ENCODE data around the gene CORIN. TPM values are rescaled to one million over a fixed set of nuclear protein-coding genes. Genes with fewer than 3 reads are reported as not detected.

The CORIN gene
- total and polyA plus RNA-seq, 2 of the 4 experiments (the other 2 are of a cell fraction), result 20.3 to 24.7 TPM

- no peak overlapping the region for H2BK15ac ChIP-seq (ENCODE audit: low read depth, low read length)
- H3K23ac ChIP-seq (ENCODE audit: low read depth, low read length), result no peak overlapping the region
- no peak overlapping the region for H3K14ac ChIP-seq (replicated peaks; ENCODE audit: low read depth, low read length)
- intact Hi-C loops (cut with micrococcal nuclease) (loop anchor here (1.0 kb wide), 2 partner anchors 151 to 248 kb away; no protein-coding TSS in a partner anchor), in situ Hi-C loops (cut with MboI; ENCODE audit: low sequenced_read_pairs) (loop anchor here (10.0 kb wide), 2 partner anchors 248 to 398 kb away; no protein-coding TSS in a partner anchor), dilution Hi-C loops (cut with HindIII; ENCODE audit: low sequenced_read_pairs, unreplicated experiment) (no loop called here)
- H4K8ac ChIP-seq (ENCODE audit: low read depth in 2 of 2, low read length in 2 of 2), result no peak overlapping the region
- no peak overlapping the region for H2BK120ac ChIP-seq (ENCODE audit: low read depth, low read length)
- no peak overlapping the region for H3K18ac ChIP-seq (ENCODE audit: low read depth, low read length)
- H4K5ac ChIP-seq (ENCODE audit: low read depth, low read length), result no peak overlapping the region
- H3K9me3 ChIP-seq (ENCODE audit: control insufficient read depth, insufficient read depth, low read length), result no peaks in the 10 kb centered on the region
- no peaks in the 10 kb centered on the region for H3K4me1 ChIP-seq (ENCODE audit: control insufficient read depth, insufficient read depth, low read length)
- H3K4me2 ChIP-seq (ENCODE audit: low read depth, low read length), result no peak overlapping the region
- BruUV-seq (replicated peaks), result no TSS peak
- no peaks in the 10 kb centered on the region for H3K9me1 ChIP-seq (ENCODE audit: insufficient read depth, low read length)
- ChIA-PET CTCF (interaction anchor here (0.9 to 4.2 kb wide), 5 partner anchors 11 to 150 kb away, joined by 3 to 14 read pairs (median 4); no protein-coding TSS in a partner anchor), POLR2A (ENCODE audit: unreplicated experiment) (no interaction called here)
- H3K4ac ChIP-seq (ENCODE audit: low read depth, low read length), result no peak overlapping the region
- no peak overlapping the region for H2AK5ac ChIP-seq (ENCODE audit: low read depth, low read length)
- peaks cover 10% of the 10 kb centered on the region for H3K27me3 ChIP-seq (ENCODE audit: control insufficient read depth, insufficient read depth, low read length)
- H4K20me1 ChIP-seq (ENCODE audit: insufficient read depth, low read length), result no peaks in the 10 kb centered on the region
- H2AFZ ChIP-seq (replicated peaks; ENCODE audit: low read length, poor library complexity), result no peak overlapping the region
- no peak overlapping the region for H3K9ac ChIP-seq (ENCODE audit: low read depth, low read length)
- ATAC-seq (ENCODE audit: low read depth) (peak; percentile 69), DNase-seq (peak; percentile 38)
- H3K27ac ChIP-seq (ENCODE audit: insufficient read depth, low read length), result no peak overlapping the region
- no CpG with 5 or more reads among the region's 9 CpGs for WGBS, 2 experiments (ENCODE audit: extremely low coverage in 2 of 2, insufficient read length in 1 of 2)
- no peak overlapping the region for H2AK9ac ChIP-seq (replicated peaks; ENCODE audit: low read depth, low read length, poor library complexity)
- H3K36me3 ChIP-seq (ENCODE audit: control insufficient read depth, insufficient read depth, low read length), result no peaks in the 10 kb centered on the region
- no peak overlapping the region for H2BK5ac ChIP-seq (ENCODE audit: low read depth, low read length, poor library complexity, severe bottlenecking)
- H3K79me1 ChIP-seq (ENCODE audit: low read depth in 1 of 2, low read length in 2 of 2), result no peaks in the 10 kb centered on the region
- H3K56ac ChIP-seq (ENCODE audit: extremely low read depth, insufficient read depth, low read length), result no peak overlapping the region
- no peak overlapping the region for H3K4me3 ChIP-seq (ENCODE audit: insufficient read depth, low read depth, low read length)
- TF ChIP-seq MAFK (IDR thresholded peaks at IDR 0.05; ENCODE audit: low read depth, low read length) (no peak), RCOR1 (IDR thresholded peaks at IDR 0.05; ENCODE audit: insufficient replicate concordance, low read length) (no peak), BHLHE40 (IDR thresholded peaks at IDR 0.05; ENCODE audit: low read depth, low read length) (no peak), ELK1 (IDR thresholded peaks at IDR 0.05; ENCODE audit: borderline replicate concordance, low read depth, low read length) (no peak), SMC3 (IDR thresholded peaks at IDR 0.05; ENCODE audit: low read depth, low read length) (peak; percentile 62), USF2 (IDR thresholded peaks at IDR 0.05; ENCODE audit: low read depth, low read length) (no peak), RFX5 (IDR thresholded peaks at IDR 0.05; ENCODE audit: low read depth, low read length) (no peak), FOS (IDR thresholded peaks at IDR 0.05; ENCODE audit: low read depth, low read length) (no peak), MXI1 (IDR thresholded peaks at IDR 0.05; ENCODE audit: borderline replicate concordance, low read depth, low read length) (no peak), CHD1 (IDR thresholded peaks at IDR 0.05; ENCODE audit: low read depth, low read length) (no peak), CEBPB (IDR thresholded peaks at IDR 0.05; ENCODE audit: low read depth, low read length) (no peak), MAZ (IDR thresholded peaks at IDR 0.05; ENCODE audit: borderline replicate concordance, low read depth, low read length) (no peak), NFE2L2 (IDR thresholded peaks at IDR 0.05; ENCODE audit: low read depth, low read length) (no peak), POLR2A (IDR thresholded peaks at IDR 0.05; ENCODE audit: low read depth, low read length) (no peak), RAD21 (IDR thresholded peaks at IDR 0.05; ENCODE audit: low read length) (peak; percentile 68), CTCF (conservative IDR thresholded peaks at IDR 0.05; ENCODE audit: low read depth, low read length) (peak; percentile 71)
- no peak overlapping the region for H2BK20ac ChIP-seq (ENCODE audit: low read depth, low read length)
- H4K91ac ChIP-seq (ENCODE audit: insufficient read depth, low read depth, low read length), result no peak overlapping the region
Observed at GRCh38 chr4:47686294-47686872, 151.5 kb downstream of the CORIN start.
